GM21360 (cell line): ENCODE results near the gene SPATA25.
"Not testable (repeated sequence)": the region's sequence is repeated elsewhere in the genome, so short reads cannot be mapped to it uniquely, and the experiment has no call there.

Source experiments
- ATAC-seq: cut with Tn5 transposase; IDR thresholded peaks from one replicate; pipeline ENCODE4 v1.9.1; 2021; ENCODE audit warnings: mild to moderate bottlenecking, moderate library complexity; ENCODE audit not compliant: unreplicated experiment

The SPATA25 gene

DNA sequence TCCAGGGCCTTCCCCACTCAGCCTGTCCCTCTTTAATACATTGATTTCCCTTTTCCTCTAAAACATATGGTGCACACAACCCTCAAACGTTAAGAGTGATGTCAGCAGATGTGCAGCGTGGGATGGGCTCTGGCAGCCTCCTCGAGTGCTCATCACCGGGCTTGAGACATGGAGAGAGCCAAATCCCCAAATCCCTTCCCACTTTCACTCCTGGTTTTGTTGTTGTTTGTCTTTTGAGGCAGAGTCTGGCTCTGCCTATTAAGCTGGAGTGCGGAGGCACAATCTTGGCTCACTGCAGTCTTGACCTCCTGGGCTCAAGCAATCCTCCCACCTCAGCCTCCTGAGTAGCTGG, 30.3 kb upstream of the SPATA25 start:
- no peak for ATAC-seq

DNA sequence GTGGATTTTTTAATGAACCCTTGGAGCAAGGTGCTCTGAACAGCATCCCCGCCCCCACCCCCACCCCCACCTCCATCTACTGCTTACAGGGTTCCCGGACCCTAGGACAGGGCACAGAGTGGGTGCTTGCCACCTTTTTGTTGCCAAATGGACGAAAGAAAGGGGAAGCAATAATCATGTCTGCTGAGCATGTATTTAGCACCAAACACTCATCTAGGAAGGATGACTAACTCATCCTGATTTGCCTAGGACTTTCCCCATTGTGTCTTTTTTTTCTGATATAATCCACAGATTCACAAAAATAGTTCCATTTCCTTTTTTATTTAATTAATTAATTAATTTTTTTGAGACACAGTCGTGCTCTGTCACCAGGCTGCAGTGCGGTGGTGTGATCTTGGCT, 25.7 kb upstream of the SPATA25 start:
- ATAC-seq, result no peak

DNA sequence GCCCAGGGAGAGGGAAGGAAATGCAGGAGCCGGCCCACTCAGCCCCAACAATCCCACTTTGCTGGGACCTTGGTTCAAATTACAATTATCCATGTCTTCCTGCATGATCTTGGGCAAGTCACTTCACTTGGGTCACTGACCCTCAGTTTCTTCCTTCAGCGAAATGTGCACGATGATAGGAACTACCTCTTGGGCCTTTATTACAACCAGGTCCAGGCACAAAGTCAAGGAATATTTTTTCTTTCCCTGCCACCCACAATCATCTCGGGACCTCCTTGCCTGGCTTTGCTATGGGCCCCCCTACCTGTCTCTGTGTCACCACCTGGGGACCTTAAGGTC, 24.9 kb upstream of the SPATA25 start:
- ATAC-seq, result no peak

DNA sequence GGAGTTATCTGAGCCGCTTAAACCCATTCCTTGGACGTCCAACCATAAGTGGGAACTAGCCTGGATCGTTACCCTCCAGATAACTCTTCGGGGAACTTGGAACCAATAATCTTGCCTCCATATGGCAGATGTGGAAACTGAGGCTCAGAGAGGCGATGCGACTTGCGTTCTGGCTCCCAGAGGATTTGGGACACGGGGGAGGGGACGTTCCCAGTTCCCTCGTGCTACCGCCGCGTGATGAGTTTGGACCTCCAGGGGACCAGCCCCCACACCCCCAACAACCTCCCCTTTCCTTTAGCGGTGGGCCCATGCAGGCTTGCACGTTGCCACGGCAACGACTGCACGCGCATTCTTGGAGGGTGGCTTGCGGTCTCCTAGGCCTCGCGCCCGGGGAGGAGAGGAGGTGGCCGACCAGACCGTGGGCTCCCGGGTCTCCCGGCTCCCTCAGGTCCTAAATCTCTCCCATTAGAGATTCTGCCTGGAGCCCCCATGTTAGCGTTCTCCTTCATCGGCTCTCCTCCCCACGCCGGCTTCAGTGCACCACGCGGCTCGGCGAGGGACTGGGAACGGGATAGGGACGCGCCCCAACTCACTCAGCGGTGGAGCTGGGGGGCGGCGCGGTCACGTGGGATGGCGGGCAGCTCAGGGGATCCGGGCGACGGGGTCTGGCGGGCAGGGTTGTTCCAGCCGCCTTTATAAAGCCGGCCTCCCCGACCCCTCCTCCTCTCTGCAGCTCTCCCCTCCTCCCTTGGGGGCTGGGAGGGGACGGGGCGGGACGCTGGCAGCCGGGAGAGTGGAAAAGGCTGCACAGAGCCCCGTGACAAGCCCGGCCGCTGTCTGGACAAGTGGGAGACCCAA, 24.3 kb upstream of the SPATA25 start, which contains the start of gene PLTP:
TSS of gene PLTP (minus strand) at position 670 of the 858 bp plus-strand sequence. CDS start 703 bp downstream, outside the sequence.
- no peak for ATAC-seq

DNA sequence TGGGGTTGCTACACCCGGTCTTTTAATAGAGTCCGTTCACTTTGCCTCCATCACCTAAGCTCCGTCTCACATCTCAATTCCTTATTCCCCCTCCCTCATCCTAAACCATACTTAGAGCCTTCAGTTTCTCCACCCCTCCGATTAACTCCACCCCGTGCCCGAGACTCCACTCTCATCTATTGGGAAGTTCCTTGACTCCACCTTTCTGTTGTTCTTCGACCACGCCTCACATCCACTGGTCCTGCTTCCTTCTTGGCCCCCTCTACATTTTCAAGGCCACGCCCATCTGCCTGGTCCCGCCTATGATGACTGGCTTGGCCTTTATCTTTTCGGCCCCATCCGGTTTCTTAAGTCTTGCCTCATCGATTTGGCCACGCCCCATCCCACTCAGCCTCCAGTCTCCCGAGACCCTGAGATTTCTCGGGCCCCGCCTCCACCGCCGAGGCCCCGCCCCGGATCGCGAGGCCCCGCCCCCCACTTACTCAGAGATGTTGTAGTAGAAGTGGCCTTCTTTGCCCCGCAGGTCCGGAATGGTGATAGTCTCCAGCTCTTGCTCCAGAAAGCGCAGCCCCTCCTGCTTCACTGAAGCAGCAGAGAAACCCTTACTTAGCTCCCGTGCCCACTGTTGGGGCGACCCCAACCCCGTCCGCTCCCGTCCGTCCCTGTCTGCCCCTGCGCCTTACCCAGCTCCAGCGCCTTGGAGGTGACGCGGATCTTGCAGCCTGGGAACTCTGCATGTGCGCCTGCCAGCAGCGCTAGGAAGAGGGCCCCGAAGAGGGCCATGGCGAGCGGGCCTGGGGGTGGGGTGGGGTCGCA, 23.5 kb upstream of the SPATA25 start:
- peak; percentile 85 for ATAC-seq

DNA sequence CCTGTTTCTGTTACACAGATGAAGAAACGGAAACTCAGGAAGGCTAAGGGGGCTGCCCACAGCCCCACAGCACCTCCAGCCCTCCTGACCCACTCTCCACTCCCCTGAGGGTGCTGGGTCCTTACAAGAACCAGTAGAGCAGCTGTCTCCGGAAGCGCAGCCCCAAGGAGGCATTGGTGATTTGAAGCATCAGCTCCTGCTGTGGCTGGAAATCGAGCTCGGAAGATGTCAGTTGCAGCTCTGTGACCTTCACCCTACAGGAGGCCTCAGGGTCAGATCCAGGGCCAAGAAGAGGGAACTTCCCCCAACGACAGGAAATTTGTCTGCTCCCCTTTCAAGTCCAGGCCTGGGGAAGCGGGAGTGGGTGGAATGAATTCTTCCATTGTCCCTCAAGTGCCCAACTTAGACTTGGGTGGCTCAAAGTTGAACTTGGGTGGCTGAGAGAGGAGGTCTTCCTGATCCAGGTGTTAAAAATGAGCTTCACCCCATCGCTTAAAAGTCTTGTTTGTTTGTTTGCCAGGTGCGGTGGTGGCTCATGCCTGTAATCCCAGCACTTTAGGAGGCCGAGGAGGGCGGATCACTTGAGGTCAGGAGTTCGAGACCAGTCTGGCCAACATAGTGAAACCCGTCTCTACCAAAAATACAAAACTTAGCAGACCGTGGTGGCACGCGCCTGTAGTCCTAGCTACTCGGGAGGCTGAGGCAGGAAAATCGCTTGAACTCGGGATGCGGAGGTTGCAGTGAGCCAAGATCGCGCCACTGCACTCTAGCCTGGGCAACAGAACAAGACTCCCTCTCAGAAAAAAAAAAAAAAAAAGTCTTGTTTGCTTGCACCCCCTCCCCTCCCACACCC, 22.6 kb upstream of the SPATA25 start:
- no peak for ATAC-seq

DNA sequence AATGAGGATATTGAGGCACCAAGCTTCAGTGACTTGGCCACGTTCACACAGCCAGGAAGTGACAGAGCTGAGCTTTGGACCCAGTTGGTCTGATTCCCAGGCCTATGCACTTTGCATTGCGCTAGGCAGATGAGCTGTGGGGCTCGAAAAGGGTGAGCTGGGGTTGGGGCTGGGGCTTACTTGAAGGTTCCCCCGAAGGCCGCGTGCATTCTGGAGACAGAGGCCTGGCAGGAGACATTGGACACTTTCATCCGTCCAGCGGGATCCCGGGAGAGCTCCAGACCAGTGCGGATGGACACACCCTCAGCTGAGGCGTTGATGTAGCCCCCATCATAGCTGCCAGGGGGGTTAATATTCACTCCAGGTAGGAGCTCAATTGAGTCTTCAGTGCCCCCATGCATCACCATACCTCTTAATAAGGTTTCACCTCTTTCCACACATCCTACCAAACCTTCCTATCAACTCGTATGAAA, 21.9 kb upstream of the SPATA25 start:
- no peak for ATAC-seq

DNA sequence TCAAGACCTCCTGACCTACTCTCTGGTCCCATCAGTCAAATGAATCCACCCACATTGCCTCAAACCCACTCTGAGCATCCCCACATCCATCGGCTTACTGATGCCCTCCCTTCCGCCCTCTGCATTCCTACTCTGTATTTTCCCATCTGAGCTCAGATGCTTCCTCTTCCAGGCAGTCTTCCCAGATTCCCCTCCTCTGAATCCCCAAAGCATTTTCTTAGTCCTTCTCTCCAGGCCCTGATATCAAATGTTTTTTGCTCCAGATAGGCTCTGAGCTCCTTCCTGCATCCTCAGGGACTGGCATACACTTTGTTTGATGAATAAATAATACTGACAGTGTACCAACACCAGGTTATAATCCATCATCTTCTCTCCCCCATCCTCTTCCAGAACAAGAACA, 20.7 kb upstream of the SPATA25 start:
- ATAC-seq, result no peak

DNA sequence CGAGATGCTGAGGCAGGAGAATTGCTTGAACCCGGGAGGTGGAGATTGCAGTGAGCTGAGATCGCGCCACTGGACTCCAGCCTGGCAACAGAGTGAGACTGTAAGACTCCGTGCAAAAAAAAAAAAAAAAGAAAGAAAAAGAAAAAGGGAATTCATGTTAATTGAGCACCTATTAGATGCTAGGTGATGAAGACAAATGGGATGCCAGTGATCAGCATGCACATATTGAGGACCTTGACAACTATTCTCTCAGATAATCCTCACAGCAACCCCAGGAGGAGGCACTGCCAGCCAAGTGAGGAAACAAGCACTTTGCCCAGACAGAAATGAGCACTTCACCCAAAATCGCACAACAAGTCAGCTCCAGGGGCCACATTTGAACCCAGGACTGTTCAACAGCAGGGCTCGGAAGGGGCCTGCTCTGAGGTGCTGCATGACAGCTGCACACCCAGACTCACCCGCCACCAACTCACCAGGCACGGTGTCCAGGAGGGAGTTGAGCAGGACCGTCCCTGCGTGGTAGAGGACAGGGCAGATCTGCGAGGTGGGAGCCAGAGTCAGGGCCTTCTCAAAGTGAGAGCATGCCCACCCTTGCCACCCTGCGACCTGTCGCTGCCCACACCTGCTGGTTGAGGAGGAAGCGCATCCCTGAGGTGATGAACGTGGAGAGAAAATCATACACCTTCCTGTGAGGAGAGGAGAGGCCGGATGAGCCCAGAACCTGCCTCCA, 20.0 kb upstream of the SPATA25 start:
- no peak for ATAC-seq

DNA sequence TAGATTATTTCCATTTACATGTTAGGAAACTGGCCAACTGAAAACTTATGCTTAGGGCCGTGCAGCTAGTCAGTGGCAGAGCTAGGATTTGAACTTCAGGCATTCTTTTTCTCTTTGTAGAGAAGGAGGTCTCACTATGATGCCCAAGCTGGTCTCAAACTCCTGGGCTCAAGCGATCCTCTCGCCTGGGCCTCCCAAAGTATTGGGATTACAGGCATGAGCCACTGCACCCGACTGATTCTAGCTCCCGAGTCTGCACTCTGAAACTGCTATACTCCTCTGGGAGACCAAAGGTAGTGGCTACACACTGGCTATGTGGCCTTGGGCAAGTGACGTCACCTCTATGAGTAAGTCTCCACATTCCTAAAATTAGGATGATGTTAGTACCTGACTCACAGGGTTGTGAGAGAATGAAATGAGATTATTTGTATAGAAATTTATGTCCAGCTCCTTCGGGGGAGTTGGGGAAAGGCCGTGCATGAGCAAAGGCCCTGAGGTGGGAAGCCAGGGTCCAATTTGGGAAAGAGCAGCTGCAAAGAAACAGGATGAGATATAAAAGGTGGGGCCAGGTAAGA, 18.2 kb upstream of the SPATA25 start:
- ATAC-seq, result no peak

DNA sequence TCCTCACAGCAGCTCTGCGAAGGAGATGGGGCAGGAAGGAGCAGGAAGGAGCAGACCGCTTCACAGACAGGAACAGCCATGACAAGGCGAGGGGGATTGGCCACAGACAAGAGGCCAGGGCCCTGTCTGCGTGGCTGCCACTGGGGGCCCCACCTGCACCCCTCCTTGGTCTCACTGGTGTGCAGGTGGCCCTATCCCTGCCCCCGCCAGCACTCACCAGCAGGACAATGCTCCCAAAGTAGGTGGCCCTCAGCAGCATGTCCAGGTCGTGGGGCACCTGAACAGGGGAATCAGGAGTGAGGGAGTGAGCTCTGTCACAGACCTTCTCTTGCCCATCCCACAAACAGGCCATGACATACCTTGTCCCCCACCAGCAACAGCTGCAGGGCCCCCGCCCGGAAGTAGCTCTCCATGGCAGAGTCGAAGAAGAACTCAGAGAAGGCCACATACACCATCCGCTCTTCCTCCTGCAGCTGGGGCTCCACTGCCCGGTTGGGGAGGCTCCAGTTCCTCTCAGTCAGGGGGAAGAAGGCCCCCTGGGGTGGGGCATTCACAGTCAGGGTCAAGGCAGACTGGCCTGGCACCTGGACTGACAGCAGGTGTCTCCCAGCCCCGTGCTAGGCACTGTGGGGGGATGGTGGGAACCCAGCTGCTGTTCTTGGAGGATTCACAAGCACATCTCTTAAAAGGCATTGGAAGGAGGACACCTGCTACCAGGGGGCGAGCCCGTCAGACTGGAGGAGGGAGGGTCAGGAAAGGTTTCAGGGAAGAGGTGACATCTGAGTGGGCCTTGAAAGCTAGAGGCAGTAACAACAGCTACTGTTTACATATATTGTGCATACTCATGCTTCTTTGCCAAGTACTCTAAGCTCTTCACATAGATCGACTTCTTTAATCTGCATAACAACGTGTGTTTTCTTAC, 17.4 kb upstream of the SPATA25 start:
- ATAC-seq, result no peak

DNA sequence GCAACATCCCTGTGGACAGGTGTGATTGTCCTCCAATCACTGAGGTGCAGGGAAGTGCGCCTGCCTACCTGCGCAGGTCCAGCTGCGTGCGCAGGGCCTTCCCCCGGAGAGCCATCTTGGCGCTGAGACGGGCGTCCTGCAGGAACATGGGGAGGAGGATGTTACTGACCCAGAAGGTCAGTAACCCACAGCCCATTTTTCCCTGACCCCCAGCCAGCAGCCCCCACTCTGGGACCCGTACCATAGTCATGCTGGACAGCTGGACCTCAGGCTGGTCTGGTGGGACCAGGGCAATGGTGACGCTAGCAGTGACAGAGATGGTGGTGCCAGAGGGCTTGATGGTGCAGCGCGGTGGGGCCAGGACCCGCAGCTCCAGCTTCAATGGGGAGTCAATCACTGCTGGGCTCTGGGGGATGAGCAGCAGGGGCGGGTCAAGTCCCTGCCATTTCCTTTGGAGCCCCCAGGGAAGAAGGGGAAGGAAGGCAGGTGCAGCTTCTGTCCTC, 14.8 kb upstream of the SPATA25 start:
- ATAC-seq, result no peak

DNA sequence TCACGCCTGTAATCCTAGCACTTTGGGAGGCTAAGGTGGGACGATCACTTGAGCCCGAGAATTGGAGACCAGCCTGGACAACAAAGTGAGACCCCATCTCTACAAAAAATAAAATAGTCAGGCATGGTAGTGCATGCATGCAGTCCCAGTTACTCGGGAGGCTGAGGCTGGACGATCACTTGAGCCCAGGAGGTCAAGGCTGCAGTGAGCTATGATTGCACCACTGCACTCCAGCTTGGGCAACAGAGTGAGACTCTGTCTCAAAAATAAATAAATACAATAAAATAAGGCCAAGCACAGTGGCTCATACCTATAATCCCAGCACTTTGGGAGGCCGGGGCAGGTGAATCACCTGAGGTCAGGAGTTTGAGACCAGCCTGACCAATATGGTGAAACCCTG, 13.9 kb upstream of the SPATA25 start:
- ATAC-seq, result not testable (repeated sequence)

DNA sequence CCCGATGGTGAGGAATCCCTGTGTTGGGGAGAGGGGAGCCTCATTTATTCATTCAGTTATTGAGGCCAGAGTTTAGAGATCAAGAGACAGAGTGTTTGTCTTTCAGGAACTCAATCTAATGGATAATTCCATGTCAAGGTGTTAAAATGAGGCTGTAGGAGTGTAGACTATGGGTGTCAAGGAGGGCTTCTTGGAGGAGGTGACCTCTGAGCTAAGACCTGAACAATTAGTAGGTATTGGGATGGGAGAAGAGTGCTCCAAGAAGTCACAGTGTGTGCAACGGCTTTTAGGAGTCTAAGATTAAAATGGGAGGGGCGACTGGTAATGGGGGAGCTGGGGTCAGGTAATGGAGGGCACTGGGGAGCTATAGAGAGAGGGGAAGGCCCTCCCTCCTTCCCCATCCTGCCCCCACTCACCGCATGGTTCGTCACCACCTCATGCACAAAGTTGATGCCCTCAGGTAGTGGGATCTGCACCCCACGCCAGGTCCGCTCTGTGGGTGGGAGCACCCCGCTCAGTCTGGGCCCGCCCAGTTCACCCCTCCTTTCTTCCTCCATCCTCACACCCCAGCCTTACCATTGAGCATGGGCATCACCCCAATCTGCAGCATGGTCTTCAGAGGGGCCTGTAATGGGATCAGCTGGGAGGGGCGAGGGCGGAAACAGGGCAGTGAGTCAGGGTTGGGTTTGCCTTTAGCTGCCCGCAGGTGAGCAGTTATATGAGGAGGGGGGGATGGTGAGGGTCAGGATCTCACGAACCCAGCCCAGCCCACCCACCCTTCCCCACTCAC, 11.8 kb upstream of the SPATA25 start:
- no peak for ATAC-seq

DNA sequence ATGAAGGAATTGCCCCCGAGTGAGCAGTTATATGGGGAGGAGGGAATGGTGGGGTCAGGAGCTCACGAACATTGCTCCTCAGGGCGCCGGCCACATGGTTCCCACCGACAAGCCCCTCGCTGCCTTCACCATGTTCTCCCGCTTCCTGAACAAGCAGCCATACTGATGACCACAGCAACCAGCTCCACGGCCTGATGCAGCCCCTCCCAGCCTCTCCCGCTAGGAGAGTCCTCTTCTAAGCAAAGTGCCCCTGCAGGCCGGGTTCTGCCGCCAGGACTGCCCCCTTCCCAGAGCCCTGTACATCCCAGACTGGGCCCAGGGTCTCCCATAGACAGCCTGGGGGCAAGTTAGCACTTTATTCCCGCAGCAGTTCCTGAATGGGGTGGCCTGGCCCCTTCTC, 10.9 kb upstream of the SPATA25 start:
- no peak for ATAC-seq

DNA sequence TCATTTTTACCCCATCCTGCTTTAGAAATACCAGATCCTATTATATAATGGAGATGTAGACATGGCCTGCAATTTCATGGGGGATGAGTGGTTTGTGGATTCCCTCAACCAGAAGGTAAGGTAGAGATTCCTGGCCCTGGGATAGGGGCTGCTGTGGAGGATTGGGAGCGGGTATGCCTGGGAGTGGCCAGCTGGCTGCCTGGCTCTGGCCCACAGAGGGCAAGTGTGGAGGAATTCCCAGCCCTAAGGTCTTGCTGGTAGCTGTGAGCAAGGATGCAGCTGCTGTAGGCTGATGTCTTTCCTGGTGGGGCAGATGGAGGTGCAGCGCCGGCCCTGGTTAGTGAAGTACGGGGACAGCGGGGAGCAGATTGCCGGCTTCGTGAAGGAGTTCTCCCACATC, 10.3 kb upstream of the SPATA25 start:
- no peak for ATAC-seq

DNA sequence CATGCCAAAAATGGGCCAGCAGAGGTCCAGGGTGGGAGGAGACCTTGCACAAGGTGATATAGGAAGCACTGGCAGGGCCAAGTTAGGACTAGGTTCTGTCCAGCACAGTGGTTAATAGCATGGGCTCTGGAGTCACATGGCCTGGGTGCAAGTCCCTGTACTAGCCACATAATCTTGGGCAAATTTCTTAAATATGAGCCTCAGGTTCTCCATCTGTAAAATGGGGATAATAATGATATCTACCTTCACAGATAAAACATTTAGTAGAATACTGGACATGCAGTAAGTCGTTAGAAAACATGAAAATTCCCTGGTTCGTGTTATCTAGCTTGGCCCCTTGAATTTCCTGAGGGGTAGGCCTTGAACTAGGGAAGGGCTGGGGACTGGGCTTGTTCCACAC, 9.9 kb upstream of the SPATA25 start:
- no peak for ATAC-seq

DNA sequence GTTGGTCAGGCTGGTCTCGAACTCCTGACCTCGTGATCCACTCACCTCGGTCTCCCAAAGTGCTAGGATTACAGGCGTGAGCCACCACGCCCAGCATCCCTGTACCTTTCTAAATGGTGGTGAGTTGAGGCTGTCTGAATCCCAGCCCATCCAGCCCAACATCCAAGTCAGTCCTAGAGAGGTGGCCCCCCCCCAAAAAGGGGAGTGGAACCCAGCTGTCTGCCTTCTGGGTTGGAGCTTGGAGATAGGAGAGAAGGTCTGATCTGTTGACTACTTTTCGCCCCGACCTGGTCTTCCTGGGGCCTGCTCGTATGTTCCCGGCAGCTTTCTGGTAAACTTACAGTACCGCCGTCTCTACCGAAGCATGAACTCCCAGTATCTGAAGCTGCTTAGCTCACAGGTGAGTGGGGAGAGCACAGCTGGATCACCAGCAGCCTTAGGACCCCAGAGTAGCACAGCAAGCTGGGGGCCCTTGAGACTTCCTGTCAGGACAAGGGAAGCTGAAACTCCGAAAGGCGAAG, 9.3 kb upstream of the SPATA25 start:
- ATAC-seq, result no peak
